Prostate gland (tissue), 2 donors: ENCODE measurements around the gene LMO7. TPM values are rescaled to one million over a fixed set of nuclear protein-coding genes. Genes with fewer than 3 reads are reported as not detected.

Experiments used
- DNase-seq: peaks from one replicate; pipeline ENCODE4 v3.0.0-alpha.2; 2019; ENCODE audit warnings: low spot score
- H3K27ac ChIP-seq, 2 donors: fragments of 200-600 bp; sonication (generic); 2 replicates each; pipeline ENCODE4 v1.5.1; 2017 to 2019
- H3K27me3 ChIP-seq: fragments of 200-600 bp; sonication (generic); replicated peaks from 2 replicates; pipeline ENCODE4 v1.5.1; 2019; ENCODE audit not compliant: insufficient read depth
- H3K36me3 ChIP-seq, 2 donors: fragments of 200-600 bp; sonication (generic); 1 replicate in 1 of 2; 2 replicates in 1 of 2; pipeline versions ENCODE4 v1.5.1 to v1.8.1; 2017 to 2019
- H3K4me1 ChIP-seq: fragments of 200-600 bp; sonication (generic); replicated peaks from 2 replicates; pipeline ENCODE4 v1.5.1; 2019
- H3K4me3 ChIP-seq, 2 donors: fragments of 200-600 bp; sonication (generic); 2 replicates each; pipeline ENCODE4 v1.5.1; 2017 to 2019
- H3K9me3 ChIP-seq: fragments of 200-600 bp; sonication (generic); 2 replicates; pipeline ENCODE4 v1.5.1; 2017
- CTCF ChIP-seq, 4 experiments: fragments of 200-600 bp in 2 of 4; fragments of 450-650 bp in 2 of 4; sonication (generic) in 2 of 4; IDR thresholded peaks; 1 replicate in 3 of 4; 2 replicates in 1 of 4; pipeline ENCODE4 v1.5.1; 2016 to 2019; ENCODE audit warnings: antibody characterized with exemption in 4 of 4, mild to moderate bottlenecking in 2 of 4, moderate library complexity in 2 of 4
- POLR2A ChIP-seq: fragments of 450-650 bp; IDR thresholded peaks from one replicate; pipeline ENCODE4 v1.6.1; 2016; ENCODE audit warnings: antibody characterized with exemption, mild to moderate bottlenecking
- POLR2AphosphoS5 ChIP-seq: sonication (generic); formaldehyde crosslinking; IDR thresholded peaks from one replicate; pipeline ENCODE4 v1.6.1; 2017; ENCODE audit warnings: antibody characterized with exemption
- WGBS: methylation state at CpG from one replicate; pipeline ENCODE4 v1.1.5; 2018; 5-methylcytosine and 5-hydroxymethylcytosine counted together
- intact Hi-C: fragments of 100-400 bp; cut with DNase I; formaldehyde crosslinking; loops from one replicate; pipeline ENCODE4 v1.14.2; 2022
- total RNA-seq, 2 donors: library from RNA; depleted of rRNA; stranded (reverse); fragments of >200 nt; gene quantifications; one replicate each; pipeline ENCODE4 v1.1.0, GENCODE V29; 2016

LMO7 gene
- total RNA-seq, 2 donors from 2014 or later = 87.8 to 99.9 TPM

- intact Hi-C loops = no loop called here
- Histone ChIP-seq H3K27ac (no peak overlapping the region), H3K9me3 (no peaks in the 10 kb centered on the region), H3K36me3 (peaks cover 0 to 4% of the 10 kb centered on the region in 2 donors), H3K4me3 (no peak overlapping the region), H3K4me1 (no peaks in the 10 kb centered on the region), H3K27me3 (no peaks in the 10 kb centered on the region)
- WGBS = 86% methylated on average over 4 of the region's 4 CpGs
- TF ChIP-seq CTCF (IDR thresholded peaks at IDR 0.05) (no peak), POLR2A (no peak), POLR2AphosphoS5 (no peak)
- DNase-seq = no peak
Measured at GRCh38 chr13:75855847-75856246, 219.7 kb downstream of the LMO7 start.

GRCh38 chr13:75857291-75857690 is 221.2 kb downstream of the LMO7 start:
- Histone ChIP-seq H3K36me3 (peaks cover 0 to 4% of the 10 kb centered on the region in 2 donors), H3K4me1 (no peaks in the 10 kb centered on the region), H3K9me3 (no peaks in the 10 kb centered on the region), H3K4me3 (no peak overlapping the region), H3K27me3 (no peaks in the 10 kb centered on the region), H3K27ac (no peak overlapping the region)
- no peak for DNase-seq
- WGBS = 17% methylated on average over 1 of the region's 1 CpG
- no peak for TF ChIP-seq POLR2A
- TF ChIP-seq POLR2AphosphoS5 = no peak
- TF ChIP-seq CTCF (IDR thresholded peaks at IDR 0.05) = no peak
- intact Hi-C loops = no loop called here

GRCh38 chr13:75860935-75861334 is 224.8 kb downstream of the LMO7 start:
- Histone ChIP-seq H3K4me1 (no peaks in the 10 kb centered on the region), H3K36me3 (no peaks in the 10 kb centered on the region), H3K27ac (no peak overlapping the region), H3K27me3 (no peaks in the 10 kb centered on the region), H3K4me3 (no peak overlapping the region), H3K9me3 (no peaks in the 10 kb centered on the region)
- WGBS = 98% methylated on average over 6 of the region's 6 CpGs
- TF ChIP-seq POLR2A = no peak
- no peak for TF ChIP-seq POLR2AphosphoS5
- no peak for TF ChIP-seq CTCF (IDR thresholded peaks at IDR 0.05)
- no peak for DNase-seq
- intact Hi-C loops = no loop called here

GRCh38 chr13:75861786-75862185 is 225.7 kb downstream of the LMO7 start:
- Histone ChIP-seq H3K27me3 (no peaks in the 10 kb centered on the region), H3K4me3 (no peak overlapping the region), H3K4me1 (no peaks in the 10 kb centered on the region), H3K36me3 (no peaks in the 10 kb centered on the region), H3K9me3 (no peaks in the 10 kb centered on the region), H3K27ac (no peak overlapping the region)
- TF ChIP-seq POLR2AphosphoS5 (no peak), CTCF (IDR thresholded peaks at IDR 0.05) (no peak), POLR2A (no peak)
- DNase-seq = no peak
- intact Hi-C loops = no loop called here

- H3K4me3 ChIP-seq = no peak overlapping the region
- no peaks in the 10 kb centered on the region for H3K36me3 ChIP-seq
- no peak for TF ChIP-seq POLR2AphosphoS5
- TF ChIP-seq CTCF (IDR thresholded peaks at IDR 0.05) = no peak
- TF ChIP-seq POLR2A = no peak
- 86% methylated on average over 5 of the region's 5 CpGs for WGBS
- no peaks in the 10 kb centered on the region for H3K9me3 ChIP-seq
- H3K27me3 ChIP-seq = no peaks in the 10 kb centered on the region
- no peaks in the 10 kb centered on the region for H3K4me1 ChIP-seq
- H3K27ac ChIP-seq = no peak overlapping the region
- intact Hi-C loops = no loop called here
- no peak for DNase-seq
Measured at GRCh38 chr13:75864718-75865117, 228.6 kb downstream of the LMO7 start.
